SU-DHL-6 (cell line): ENCODE data around the gene HOXA6.

Experiments
- H2AFZ ChIP-seq: fragments of 200-600 bp; sonication (generic); 2 replicates; pipeline ENCODE4 v1.6.1; 2014; ENCODE audit warnings: low read depth, mild to moderate bottlenecking, moderate library complexity, mixed read lengths, antibody characterized with exemption, low read length; ENCODE audit not compliant: severe bottlenecking
- H3F3A ChIP-seq: fragments of 200-600 bp; shearing (Covaris generic); 2 replicates; pipeline ENCODE4 v1.6.0; 2016; ENCODE audit warnings: antibody characterized with exemption, mild to moderate bottlenecking; ENCODE audit not compliant: insufficient read depth
- H3K27ac ChIP-seq: fragments of 200-600 bp; sonication (generic); 2 replicates; pipeline ENCODE4 v1.5.1; 2016; ENCODE audit warnings: low read depth, mild to moderate bottlenecking, low read length, moderate library complexity, mixed read lengths
- H3K27me3 ChIP-seq: fragments of 200-600 bp; sonication (generic), shearing (Covaris generic); 2 replicates; pipeline ENCODE4 v1.6.0; 2014; ENCODE audit warnings: mild to moderate bottlenecking, low read length
- H3K36me3 ChIP-seq: fragments of 200-600 bp; sonication (generic); 2 replicates; pipeline ENCODE4 v1.6.1; 2014; ENCODE audit warnings: mild to moderate bottlenecking, low read length, mixed read lengths
- H3K4me2 ChIP-seq: fragments of 300-600, 200-600 bp; shearing (Covaris generic), sonication (generic); 2 replicates; pipeline ENCODE4 v1.6.0; 2014; ENCODE audit warnings: low read length, low read depth, mild to moderate bottlenecking; ENCODE audit not compliant: poor library complexity, severe bottlenecking
- H3K4me3 ChIP-seq: fragments of 200-600 bp; sonication (generic); 2 replicates; pipeline ENCODE4 v1.5.1; 2014; ENCODE audit warnings: antibody characterized with exemption, low read length, mild to moderate bottlenecking, mixed read lengths; ENCODE audit not compliant: insufficient read depth, poor library complexity, severe bottlenecking
- H3K79me2 ChIP-seq: fragments of 200-600 bp; sonication (generic); 2 replicates; pipeline ENCODE4 v1.6.1; 2014; ENCODE audit warnings: mild to moderate bottlenecking, low read length, moderate library complexity; ENCODE audit not compliant: insufficient read depth
- H3K9ac ChIP-seq: fragments of 200-600 bp; sonication (generic); 2 replicates; pipeline ENCODE4 v1.7.0; 2014; ENCODE audit warnings: mild to moderate bottlenecking, low read length
- H3K9me2 ChIP-seq: fragments of 200-600 bp; sonication (generic); replicated peaks from 2 replicates; pipeline ENCODE4 v1.6.1; 2014; ENCODE audit warnings: low read length; ENCODE audit not compliant: insufficient read depth
- H3K9me3 ChIP-seq: fragments of 200-600 bp; sonication (generic); 2 replicates; pipeline ENCODE4 v1.6.1; 2014; ENCODE audit warnings: low read length, mixed read lengths; ENCODE audit not compliant: insufficient read depth
- H4K20me1 ChIP-seq: fragments of 200-600 bp; sonication (generic); 2 replicates; pipeline ENCODE4 v1.6.1; 2014; ENCODE audit warnings: low read depth, mild to moderate bottlenecking, antibody characterized with exemption, low read length, moderate library complexity, mixed read lengths
- CTCF ChIP-seq: fragments of 200-600 bp; sonication (generic); IDR thresholded peaks from one replicate; pipeline ENCODE4 v1.5.1; 2017; ENCODE audit warnings: antibody characterized with exemption, mild to moderate bottlenecking, low read length, moderate library complexity; ENCODE audit not compliant: insufficient read depth, poor library complexity, severe bottlenecking
- EZH2phosphoT487 ChIP-seq: fragments of 200-600 bp; sonication (generic), shearing (Covaris generic); conservative IDR thresholded peaks from 2 replicates; pipeline ENCODE4 v1.6.1; 2018; ENCODE audit warnings: mild to moderate bottlenecking, antibody characterized with exemption, low read length, moderate library complexity, mixed read lengths

HOXA6 gene

DNA sequence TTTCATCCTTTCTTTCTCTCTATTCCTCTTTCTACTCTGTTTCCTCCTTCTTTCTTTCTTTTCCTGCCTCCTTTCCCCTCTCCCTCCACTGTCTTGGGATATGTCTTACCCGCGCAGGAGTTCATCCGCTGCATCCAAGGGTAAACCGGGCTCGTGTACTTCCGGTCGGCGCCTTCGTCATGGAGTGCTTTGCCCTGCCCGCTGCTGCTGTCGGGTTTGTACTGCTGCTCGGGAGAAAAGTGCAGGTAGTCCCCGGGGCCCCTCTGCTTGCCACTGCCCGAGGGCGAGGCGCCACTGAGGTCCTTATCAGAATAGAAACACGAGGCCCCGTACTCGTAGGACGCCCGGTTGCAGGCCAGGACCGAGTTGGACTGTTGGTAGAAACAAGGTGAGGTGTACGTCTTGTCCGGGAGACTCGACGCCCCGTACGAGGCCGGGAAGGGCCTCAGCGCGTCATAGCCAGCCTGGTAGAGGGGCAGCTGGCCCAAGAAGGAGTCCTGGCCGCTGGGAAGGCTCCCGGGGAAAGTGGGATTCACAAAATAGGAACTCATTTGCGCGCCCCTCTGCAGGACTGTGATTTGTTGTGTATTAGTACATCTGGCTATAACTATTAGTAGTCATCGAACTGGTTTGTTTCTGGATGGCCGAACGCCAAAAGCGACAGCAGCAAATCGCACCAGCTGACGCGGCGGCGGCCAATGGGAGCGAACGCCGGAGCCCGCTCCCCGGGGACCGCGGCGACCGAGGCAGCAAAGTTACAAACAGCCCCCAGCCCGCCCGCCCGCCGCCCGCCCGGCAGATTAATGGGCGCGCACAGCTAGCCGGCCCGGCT, at the start of gene HOXA6:
TSS of gene HOXA6 (minus strand) at position 576 of the 832 bp plus-strand sequence. CDS start at position 551, 25 bp downstream.
- no peak within 1 kb of the TSS for H3K4me3 ChIP-seq

DNA sequence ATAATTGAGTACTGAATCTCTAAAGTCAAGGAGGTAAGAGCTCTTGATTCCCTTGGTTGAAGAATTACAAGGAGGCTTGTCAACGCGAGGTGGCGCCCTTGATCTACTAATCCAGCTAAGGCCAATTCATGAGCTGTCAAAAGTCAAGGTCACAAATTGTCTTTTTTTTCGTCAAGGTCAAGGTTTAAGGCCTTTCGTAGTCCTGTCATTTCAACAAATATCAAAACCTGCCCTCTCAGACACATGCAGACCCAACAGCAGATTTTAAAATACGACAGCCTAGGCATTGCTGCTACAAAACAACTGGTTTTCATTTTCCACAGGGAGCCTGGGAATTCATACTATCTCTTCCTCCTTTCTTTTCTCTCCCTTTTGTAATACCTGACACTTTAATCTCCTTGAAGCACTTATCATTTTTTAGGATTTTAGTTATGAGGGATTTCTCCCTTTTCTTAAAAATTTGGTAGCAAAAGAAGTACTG, 48.8 kb upstream of the HOXA6 start:
- H3K9ac ChIP-seq, result no peak overlapping the region

More for the DNA sequence above, at the start of gene HOXA6:
- no peaks in the 10 kb centered on the region for H3K27me3 ChIP-seq
- H3K36me3 ChIP-seq, result no peaks in the 10 kb centered on the region
- no peaks in the 10 kb centered on the region for H3F3A ChIP-seq
- no peaks in the 10 kb centered on the region for H3K9me3 ChIP-seq
- peaks cover 15% of the 10 kb centered on the region; the same call in 1 of the 2 replicates for H3K79me2 ChIP-seq
- no peak within 1 kb of the TSS for H3K27ac ChIP-seq
- peak within 1 kb of the TSS; percentile 6; the same call in 1 of the 2 replicates for H3K9ac ChIP-seq
- no peak for TF ChIP-seq EZH2phosphoT487
- no peak for TF ChIP-seq CTCF
- H4K20me1 ChIP-seq, result no peaks in the 10 kb centered on the region
- no peak within 1 kb of the TSS for H2AFZ ChIP-seq
- H3K9me2 ChIP-seq, result no peaks in the 10 kb centered on the region
- H3K4me2 ChIP-seq, result peak within 1 kb of the TSS; percentile 73

GRCh38 chr7:27194686-27195379, 47.3 kb upstream of the HOXA6 start:
- Histone ChIP-seq H3K27me3 (no peaks in the 10 kb centered on the region), H3K79me2 (no peaks in the 10 kb centered on the region), H3K9me2 (no peaks in the 10 kb centered on the region), H3K4me2 (no peak overlapping the region), H3K9ac (no peak overlapping the region), H3F3A (no peaks in the 10 kb centered on the region), H3K36me3 (no peaks in the 10 kb centered on the region), H4K20me1 (no peaks in the 10 kb centered on the region), H3K27ac (no peak overlapping the region), H3K4me3 (no peak overlapping the region), H2AFZ (no peak overlapping the region), H3K9me3 (no peaks in the 10 kb centered on the region)
- TF ChIP-seq CTCF (no peak), EZH2phosphoT487 (no peak)

More for the DNA sequence above, 48.8 kb upstream of the HOXA6 start:
- Histone ChIP-seq H3K36me3 (no peaks in the 10 kb centered on the region), H3K9me2 (no peaks in the 10 kb centered on the region), H3K9me3 (no peaks in the 10 kb centered on the region), H3K79me2 (no peaks in the 10 kb centered on the region), H4K20me1 (no peaks in the 10 kb centered on the region), H3K4me2 (no peak overlapping the region), H3F3A (no peaks in the 10 kb centered on the region), H3K27me3 (no peaks in the 10 kb centered on the region), H3K27ac (no peak overlapping the region), H2AFZ (no peak overlapping the region), H3K4me3 (no peak overlapping the region)
- TF ChIP-seq EZH2phosphoT487, result no peak
- peak; percentile 90 for TF ChIP-seq CTCF
